CD4-positive, alpha-beta T cell treated with Interleukin-6 for 4 hours (primary cell): ENCODE results near the gene SPN.
"Not testable (repeated sequence)": the region's sequence is repeated elsewhere in the genome, so short reads cannot be mapped to it uniquely, and the experiment has no call there.

Experiments
- DNase-seq: peaks from one replicate; pipeline ENCODE4 v3.0.0-alpha.2; 2020; ENCODE audit warnings: mixed read lengths

SPN gene

DNA sequence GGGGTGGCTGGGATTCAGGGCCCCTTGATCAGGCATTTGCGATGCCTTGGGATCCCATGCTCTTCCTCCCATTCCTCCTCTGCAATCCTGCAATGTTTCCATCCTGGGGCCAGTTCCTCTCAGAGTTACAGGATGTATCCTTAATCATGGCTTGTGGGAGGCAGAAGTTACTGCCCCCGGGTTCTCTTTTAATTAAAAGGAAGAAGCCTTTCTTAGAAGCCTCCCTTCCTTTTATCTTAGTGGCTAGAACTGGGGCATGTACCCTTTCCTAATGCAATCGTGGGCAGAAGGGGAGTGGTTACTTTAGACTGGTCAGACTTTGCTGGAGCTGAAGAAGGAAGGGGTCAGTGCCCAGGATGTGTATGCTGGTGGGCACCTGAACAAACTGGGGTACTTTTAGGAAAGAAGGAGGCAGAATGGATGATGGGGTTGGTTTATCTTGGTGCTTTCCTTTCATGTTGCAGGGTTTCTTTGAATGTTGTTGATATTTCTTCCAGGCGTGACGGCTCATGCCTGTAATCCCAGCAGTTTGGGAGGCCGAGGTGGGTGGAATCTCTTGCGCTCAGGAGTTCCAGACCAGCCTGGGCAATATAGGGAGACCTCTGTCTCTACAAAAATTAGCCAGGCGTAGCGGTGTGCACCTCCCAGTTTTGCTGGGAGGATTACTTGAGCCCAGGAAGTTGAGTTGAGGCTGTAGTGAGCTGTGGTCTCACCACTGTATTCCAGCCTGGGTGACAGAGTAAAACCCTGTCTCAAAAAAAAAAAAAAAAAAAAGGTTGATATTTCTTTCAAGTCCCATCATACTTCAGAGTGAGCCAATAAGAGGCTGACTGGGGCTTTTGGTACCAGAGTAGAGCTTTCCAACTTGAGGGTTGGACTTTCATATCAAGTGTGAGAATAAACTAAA lies 13.2 kb upstream of the SPN start:
- no peak for DNase-seq

DNA sequence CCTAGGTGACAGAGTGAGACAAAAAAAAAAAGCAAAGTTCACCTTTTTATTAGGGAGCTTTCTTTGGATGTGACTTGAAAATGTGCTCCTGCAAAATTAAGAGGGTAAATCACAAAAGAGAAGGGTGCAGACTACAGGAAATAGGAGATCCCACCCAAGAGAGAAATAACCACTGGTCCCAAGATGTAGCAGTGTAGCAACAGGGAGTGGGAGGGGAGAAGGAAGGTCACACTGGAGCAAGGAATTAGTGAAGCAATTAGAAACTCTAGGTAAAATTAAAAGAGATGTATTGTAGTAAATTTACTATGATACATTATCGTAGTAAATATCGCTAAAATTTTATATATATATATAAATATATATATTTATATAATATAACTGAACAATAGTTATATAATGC lies 12.3 kb upstream of the SPN start:
- no peak for DNase-seq

DNA sequence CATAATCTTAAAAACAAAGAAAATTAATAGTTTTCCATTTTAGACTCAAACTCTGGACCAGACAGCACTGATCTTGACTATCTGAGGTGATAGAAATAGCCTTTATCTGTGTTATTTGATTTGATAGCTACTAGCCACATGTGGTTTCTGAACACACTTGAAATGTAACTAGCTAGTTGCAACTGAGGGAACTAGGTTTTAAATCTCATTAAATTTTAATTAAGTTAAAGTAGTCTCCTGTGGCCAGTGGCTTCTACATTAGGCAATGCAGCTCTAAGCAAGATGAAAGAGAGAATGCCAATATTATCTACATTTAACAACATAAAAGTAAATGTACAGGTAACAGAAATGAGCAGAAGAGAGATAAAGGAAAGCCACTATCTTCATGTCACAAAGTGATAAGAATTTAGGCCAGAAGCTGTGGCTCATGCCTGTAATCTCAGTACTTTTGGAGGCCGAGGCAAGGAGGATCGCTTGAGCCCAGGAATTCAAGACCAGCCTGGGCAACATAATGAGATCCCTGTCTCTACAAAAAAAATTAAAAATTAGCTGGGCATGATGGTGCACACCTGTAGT lies 11.2 kb upstream of the SPN start:
- DNase-seq, result no peak

DNA sequence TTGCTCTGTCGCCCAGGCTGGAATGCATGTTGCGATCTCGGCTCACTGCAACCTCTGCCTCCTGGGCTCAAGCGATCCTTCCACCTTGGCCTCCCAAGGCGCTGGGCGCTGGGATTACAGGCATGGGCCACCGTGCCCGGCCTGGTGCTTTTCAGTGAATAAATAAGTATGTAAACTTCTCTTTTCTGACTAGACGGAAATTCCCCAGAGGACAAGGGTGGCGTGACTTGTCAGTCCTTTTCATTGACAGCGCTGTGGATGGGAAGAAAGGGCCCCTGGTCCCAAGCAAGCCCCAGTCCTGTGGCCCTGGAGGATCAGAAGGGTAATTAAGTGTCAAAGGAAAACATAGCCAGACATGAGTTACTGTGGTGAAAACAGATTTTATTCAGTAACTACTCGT lies 9.6 kb upstream of the SPN start:
- DNase-seq, result no peak

DNA sequence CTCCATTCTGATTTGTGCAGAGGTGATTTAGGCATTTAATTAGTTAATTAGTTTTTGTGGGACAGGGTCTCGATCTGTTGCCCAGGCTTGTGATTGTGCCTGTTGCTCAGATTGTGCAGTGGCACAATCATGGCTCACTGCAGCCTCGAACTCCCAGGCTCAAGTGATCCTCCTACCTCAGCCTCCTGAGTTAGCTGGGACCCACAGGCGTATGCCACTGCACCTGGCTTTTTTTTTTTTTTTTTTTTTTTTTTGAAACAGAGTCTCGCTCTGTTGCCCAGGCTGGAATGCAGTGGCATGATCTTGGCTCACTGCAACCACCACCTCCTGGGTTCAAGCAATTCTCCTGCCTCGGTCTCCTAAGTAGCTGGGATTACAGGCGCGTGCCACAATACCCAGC lies 9.2 kb upstream of the SPN start:
- DNase-seq, result not testable (repeated sequence)

DNA sequence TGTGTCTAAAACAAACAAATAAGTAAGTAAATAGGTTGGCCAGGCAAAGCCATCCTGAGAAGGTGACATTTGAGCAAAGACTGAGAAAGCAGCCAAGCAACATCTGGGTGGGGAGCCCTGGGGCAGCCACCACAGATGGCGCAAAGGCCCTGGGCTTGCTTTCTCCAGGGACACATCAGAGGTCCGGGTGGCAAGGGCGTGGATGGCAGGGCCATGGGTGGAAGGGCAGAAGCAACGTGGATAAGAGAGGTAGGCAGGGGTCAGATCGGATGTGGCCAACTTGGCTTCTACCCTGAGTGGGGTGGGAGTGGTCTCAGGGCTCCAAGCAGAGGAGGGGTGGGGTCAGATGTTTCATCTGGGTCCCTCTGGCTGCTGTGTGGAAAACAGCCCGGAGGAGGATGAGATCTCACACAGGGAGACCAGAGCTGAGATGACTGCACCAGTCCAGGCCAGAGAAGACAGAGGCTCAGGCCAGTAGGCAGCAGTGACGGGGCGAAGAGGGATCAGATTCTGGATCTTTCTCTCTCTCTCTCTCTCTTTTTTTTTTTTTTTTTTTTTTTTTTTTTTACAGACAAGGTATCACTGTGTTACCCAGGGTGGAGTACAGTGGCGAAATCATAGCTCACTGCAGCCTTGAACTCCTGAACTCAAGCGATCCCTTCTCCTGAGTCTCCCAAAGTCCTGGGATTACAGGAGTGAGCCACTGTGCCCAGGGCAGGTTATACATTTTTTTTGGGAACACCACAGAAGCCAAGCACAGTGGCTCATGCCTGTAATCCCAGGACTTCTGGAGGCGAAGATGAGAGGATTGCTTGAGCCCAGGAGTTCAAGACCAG lies 6.1 kb upstream of the SPN start:
- DNase-seq, result no peak

DNA sequence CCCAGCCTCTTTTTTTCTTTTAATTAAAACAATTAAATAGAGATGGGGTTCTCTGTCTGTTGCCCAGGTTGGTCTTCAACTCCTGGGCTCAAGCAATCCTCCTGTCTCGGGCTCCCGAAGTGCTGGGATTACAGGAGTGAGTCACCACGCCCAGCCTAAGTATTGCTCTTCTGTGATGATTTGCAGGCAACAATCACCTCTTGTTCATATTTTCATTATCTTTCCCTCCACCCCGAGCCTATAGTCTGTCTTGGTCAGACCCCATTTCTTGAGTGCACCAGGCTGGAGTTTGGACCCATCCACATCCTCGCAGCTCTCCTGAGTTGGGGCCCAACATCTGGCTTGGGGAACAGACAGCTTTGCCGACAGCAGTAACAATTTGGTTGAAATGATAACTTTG lies 4.3 kb upstream of the SPN start:
- no peak for DNase-seq

- no peak for DNase-seq
These were observed 883 bp upstream of the SPN start for GRCh38 chr16:29662000-29662728.

- DNase-seq, result peak; percentile 61
These were observed 375 bp upstream of the SPN start for GRCh38 chr16:29662729-29663015.

DNA sequence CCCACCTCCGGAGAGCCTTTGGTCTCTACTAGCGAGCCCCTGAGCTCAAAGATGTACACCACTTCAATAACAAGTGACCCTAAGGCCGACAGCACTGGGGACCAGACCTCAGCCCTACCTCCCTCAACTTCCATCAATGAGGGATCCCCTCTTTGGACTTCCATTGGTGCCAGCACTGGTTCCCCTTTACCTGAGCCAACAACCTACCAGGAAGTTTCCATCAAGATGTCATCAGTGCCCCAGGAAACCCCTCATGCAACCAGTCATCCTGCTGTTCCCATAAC lies 702 bp downstream of the SPN start:
- DNase-seq, result no peak

GRCh38 chr16:29664091-29664921 lies 1.3 kb downstream of the SPN start:
- DNase-seq, result peak; percentile 61

GRCh38 chr16:29665294-29666077 lies 2.4 kb downstream of the SPN start:
- DNase-seq, result peak; percentile 55

- not testable (repeated sequence) for DNase-seq
These were observed 4.2 kb downstream of the SPN start for GRCh38 chr16:29667322-29667610.

- DNase-seq, result no peak
These were observed 4.7 kb downstream of the SPN start for GRCh38 chr16:29667755-29668154.

DNA sequence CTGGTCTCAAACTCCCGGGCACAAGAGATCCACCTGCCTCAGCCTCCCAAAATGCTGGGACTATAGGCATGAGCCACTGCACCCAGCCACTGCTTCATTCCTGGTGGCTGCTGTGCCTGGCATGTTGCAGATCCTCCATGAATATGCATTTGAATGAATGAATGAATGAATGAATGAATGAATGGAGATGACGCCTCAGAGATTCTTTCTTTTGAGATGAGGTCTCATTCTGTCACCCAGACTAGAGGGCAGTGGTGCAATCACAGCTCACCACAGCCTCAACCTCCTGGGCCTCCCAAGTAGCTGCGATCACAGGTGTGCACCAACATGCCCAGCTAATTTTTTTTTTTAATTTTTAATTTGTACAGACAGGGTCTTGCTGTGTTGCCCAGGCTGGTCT lies 5.2 kb downstream of the SPN start:
- DNase-seq, result no peak

DNA sequence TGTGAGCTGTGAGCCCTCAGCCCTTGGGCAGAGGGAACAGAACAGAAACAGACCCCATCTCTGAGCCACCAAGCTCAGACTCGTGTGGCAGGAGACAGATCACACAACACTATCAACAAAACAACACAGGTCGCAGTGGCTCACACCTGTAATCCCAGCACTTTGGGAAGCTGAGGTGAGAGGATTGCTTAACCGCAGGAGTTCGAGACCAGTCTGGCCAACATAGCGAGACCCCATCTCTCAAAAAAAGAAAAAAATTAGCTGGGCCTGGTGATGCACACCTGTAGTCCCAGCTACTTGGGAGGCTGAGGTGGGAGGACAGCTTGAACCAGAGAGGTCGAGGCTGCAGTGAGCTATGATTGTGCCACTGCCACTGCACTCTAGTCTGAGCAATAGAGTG lies 10.5 kb downstream of the SPN start:
- DNase-seq, result no peak

GRCh38 chr16:29674188-29674587 lies 11.1 kb downstream of the SPN start:
- no peak for DNase-seq

DNA sequence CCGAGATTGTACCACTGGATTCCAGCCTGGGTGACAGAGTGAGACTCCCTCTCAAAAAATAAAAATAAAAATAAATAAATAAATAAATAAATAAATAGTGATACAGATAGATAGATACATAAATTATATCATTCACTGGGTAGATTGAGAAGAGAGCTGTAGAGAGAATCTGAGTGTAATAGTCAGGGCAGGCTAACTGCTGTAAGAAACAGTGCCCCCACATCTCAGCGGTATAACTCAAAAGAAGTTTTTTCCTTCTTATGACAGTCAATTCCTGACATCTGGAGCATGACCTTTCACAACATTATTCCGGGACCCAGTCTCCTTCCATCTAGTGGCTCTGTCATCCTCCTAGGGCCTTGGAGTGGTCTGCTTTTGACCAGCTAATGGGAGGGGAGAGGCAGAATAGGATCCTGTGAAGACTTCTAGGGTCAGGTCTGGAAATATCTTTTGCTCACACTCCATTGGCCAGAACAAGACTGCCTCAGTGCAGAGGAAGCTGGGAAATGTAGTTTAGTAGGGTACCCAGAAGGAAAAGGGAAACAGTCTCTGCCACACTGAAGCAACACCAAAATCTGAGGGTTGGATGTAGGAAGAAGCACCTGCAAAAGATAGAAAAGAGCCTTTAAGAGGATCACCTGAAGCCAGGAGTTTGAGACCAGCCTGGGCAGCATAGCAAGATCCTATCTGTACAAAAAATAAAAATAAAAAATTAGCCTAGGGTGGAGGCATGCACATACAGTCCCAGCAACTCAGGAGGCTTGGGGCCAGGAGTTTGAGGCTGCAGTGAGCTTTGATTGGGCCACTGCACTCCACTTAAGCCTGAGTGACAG lies 13.0 kb downstream of the SPN start:
- peak; percentile 17 for DNase-seq

- no peak for DNase-seq
These were observed 14.1 kb downstream of the SPN start for GRCh38 chr16:29676989-29677785.

- no peak for DNase-seq
These were observed 15.7 kb downstream of the SPN start, which contains the start of gene QPRT for GRCh38 chr16:29678691-29679267. Gene QPRT, plus strand, starts transcription at chr16:29679180. Its CDS starts 18 bp downstream, at chr16:29679198.
